GM23248 (cell line): ENCODE measurements around the gene ABHD4. TPM values are rescaled to one million over a fixed set of nuclear protein-coding genes. Genes with fewer than 3 reads are reported as not detected.

Source experiments
- DNase-seq: peaks from one replicate; pipeline ENCODE4 v3.0.0-alpha.2; 2015
- H2AFZ ChIP-seq: fragments of 200-600 bp; sonication (generic); 2 replicates; pipeline ENCODE4 v1.6.1; 2016; ENCODE audit warnings: antibody characterized with exemption
- H3F3A ChIP-seq: fragments of 200-600 bp; sonication (generic); 2 replicates; pipeline ENCODE4 v1.6.1; 2016; ENCODE audit warnings: mild to moderate bottlenecking, antibody characterized with exemption, mixed run types; ENCODE audit not compliant: insufficient read depth
- H3K27ac ChIP-seq: fragments of 200-600 bp; sonication (generic); 2 replicates; pipeline ENCODE4 v1.5.1; 2016; ENCODE audit warnings: mild to moderate bottlenecking
- H3K27me3 ChIP-seq: fragments of 200-600 bp; sonication (generic); replicated peaks from 2 replicates; pipeline ENCODE4 v1.6.1; 2016; ENCODE audit warnings: mild to moderate bottlenecking; ENCODE audit not compliant: insufficient read depth
- H3K36me3 ChIP-seq: fragments of 200-600 bp; sonication (generic); 2 replicates; pipeline ENCODE4 v1.6.1; 2016; ENCODE audit warnings: low read depth, mild to moderate bottlenecking
- H3K4me1 ChIP-seq: fragments of 200-600 bp; sonication (generic); 2 replicates; pipeline ENCODE4 v1.6.1; 2016; ENCODE audit warnings: mild to moderate bottlenecking; ENCODE audit not compliant: insufficient read depth
- H3K4me2 ChIP-seq: fragments of 200-600 bp; sonication (generic); one replicate; pipeline ENCODE4 v1.6.1; 2016; ENCODE audit warnings: mild to moderate bottlenecking; ENCODE audit not compliant: unreplicated experiment
- H3K4me3 ChIP-seq: fragments of 200-600 bp; sonication (generic); 2 replicates; pipeline ENCODE4 v1.5.1; 2016; ENCODE audit warnings: mild to moderate bottlenecking
- H3K79me2 ChIP-seq: fragments of 200-600 bp; sonication (generic); 2 replicates; pipeline ENCODE4 v1.6.1; 2016; ENCODE audit warnings: mild to moderate bottlenecking; ENCODE audit not compliant: insufficient read depth
- H3K9ac ChIP-seq: fragments of 200-600 bp; sonication (generic); 2 replicates; pipeline ENCODE4 v1.6.1; 2016; ENCODE audit warnings: mild to moderate bottlenecking
- H3K9me2 ChIP-seq: fragments of 200-600 bp; sonication (generic); 2 replicates; pipeline ENCODE4 v1.6.1; 2016; ENCODE audit warnings: mixed run types, mild to moderate bottlenecking, moderate library complexity; ENCODE audit not compliant: insufficient read depth
- H3K9me3 ChIP-seq: fragments of 200-600 bp; sonication (generic); one replicate; pipeline ENCODE4 v1.6.1; 2017; ENCODE audit warnings: low read depth
- H4K20me1 ChIP-seq: fragments of 200-600 bp; sonication (generic); 2 replicates; pipeline ENCODE4 v1.6.0; 2016; ENCODE audit not compliant: insufficient read depth
- EZH2 ChIP-seq: fragments of 200-600 bp; sonication (generic); IDR thresholded peaks from 2 replicates; pipeline ENCODE4 v1.6.1; 2018; ENCODE audit warnings: antibody characterized with exemption, mild to moderate bottlenecking; ENCODE audit not compliant: insufficient read depth, poor library complexity, severe bottlenecking
- EZH2phosphoT487 ChIP-seq: fragments of 200-600 bp; sonication (generic); IDR thresholded peaks from 2 replicates; pipeline ENCODE4 v1.6.1; 2018; ENCODE audit warnings: antibody characterized with exemption, moderate library complexity, mild to moderate bottlenecking, low read depth; ENCODE audit not compliant: insufficient read depth
- WGBS, 2 experiments: methylation state at CpG; one replicate each; pipeline ENCODE4 v1.1.6; 2015 to 2017; ENCODE audit warnings: low lambda C conversion rate in 2 of 2, low coverage in 1 of 2; ENCODE audit errors: missing lambda C conversion rate in 2 of 2; 5-methylcytosine and 5-hydroxymethylcytosine counted together
- in situ Hi-C: fragments of 300-500 bp; cut with MboI; formaldehyde crosslinking; loops from 2 replicates; pipeline ENCODE4 v1.15.0; 2020
- polyA plus RNA-seq: library from polyadenylated mRNA; unstranded; fragments of >200 nt; fragmentation: Nextera tagmentation; extraction: Ambion mirVana; gene quantifications from 2 replicates; pipeline ENCODE4 v1.2.1, GENCODE V29; 2016
- total RNA-seq: library from RNA; depleted of rRNA; stranded (reverse); fragments of >200 nt; shearing (Covaris generic); gene quantifications from 2 replicates; pipeline ENCODE4 v1.2.3, GENCODE V29; 2014

The ABHD4 gene
- total and polyA plus RNA-seq, 2 experiments from 2014 or later = 16.8 to 26.5 TPM

DNA sequence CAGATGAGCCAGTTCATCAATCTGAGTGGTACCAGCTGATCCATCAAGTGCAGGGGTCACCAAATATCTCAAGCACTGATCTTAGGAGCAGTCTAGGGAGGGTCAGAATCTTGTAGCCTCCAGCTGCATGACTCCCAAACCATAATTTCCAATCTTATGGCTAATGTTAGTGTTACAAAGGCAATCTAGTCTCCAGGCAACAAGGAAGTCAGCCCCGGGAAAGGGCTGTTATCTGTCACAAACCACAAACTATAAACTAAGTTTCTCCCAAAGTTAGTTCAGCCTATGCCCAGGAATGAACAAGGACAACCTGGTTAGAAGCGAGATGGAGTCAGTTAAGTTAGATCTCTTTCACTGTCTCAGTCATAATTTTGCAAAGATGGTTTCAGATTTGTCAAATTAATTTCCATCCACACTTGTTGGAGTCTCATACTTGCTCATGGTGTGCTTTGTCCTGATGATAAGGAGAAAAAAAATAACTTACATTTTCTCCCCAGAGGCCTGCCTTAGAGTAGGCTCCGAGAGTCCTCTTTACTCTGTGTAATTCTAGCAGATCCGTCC lies 3.9 kb upstream of the ABHD4 start:
- Histone ChIP-seq H3K4me1 (peaks cover 8% of the 10 kb centered on the region), H3K27ac (no peak overlapping the region), H3K9me3 (no peaks in the 10 kb centered on the region), H3K27me3 (no peaks in the 10 kb centered on the region), H3K36me3 (no peaks in the 10 kb centered on the region), H2AFZ (no peak overlapping the region), H3K9ac (no peak overlapping the region), H3K4me2 (no peak overlapping the region), H4K20me1 (no peaks in the 10 kb centered on the region), H3K4me3 (no peak overlapping the region), H3K9me2 (no peaks in the 10 kb centered on the region), H3K79me2 (peaks cover 2% of the 10 kb centered on the region), H3F3A (peaks cover 6% of the 10 kb centered on the region; the same call in 1 of the 2 replicates)
- no peak for TF ChIP-seq EZH2phosphoT487
- no peak for TF ChIP-seq EZH2
- 73 to 74% methylated on average over 4 of the region's 4 CpGs for WGBS, 2 experiments
- in situ Hi-C loops = no loop called here
- no peak for DNase-seq

DNA sequence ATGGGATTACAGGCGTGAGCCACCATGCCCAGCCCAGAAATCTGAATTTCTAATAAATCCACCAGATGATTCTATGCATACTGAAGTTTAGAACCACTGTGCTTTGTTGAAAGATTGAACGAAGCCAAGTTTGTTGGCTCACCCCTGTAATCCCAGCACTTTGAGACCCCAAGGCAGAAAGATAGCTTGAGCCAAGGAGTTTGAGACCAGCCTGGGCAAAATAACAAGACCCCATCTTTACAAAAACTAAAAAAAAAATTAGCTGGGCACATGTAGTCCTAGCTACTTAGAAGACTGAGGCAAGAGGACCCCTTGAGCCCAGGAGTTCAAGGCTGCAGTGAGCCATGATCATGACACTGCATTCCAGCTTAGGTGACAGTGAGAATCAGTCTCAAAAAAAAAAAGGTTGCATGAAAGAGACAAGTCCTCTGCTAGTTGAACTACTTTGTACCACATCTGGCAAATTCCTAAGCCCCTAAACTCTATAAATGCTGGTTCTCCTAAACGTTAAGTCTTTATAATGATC lies 1.7 kb upstream of the ABHD4 start:
- peaks cover 17% of the 10 kb centered on the region for H3K4me1 ChIP-seq
- in situ Hi-C loops = no loop called here
- no peak overlapping the region for H2AFZ ChIP-seq
- no peak for DNase-seq
- H3F3A ChIP-seq = no peaks in the 10 kb centered on the region
- no peaks in the 10 kb centered on the region for H3K9me2 ChIP-seq
- no peaks in the 10 kb centered on the region for H4K20me1 ChIP-seq
- no peak overlapping the region for H3K27ac ChIP-seq
- H3K4me2 ChIP-seq = no peak overlapping the region
- H3K36me3 ChIP-seq = no peaks in the 10 kb centered on the region
- 67 to 73% methylated on average over 3 of the region's 3 CpGs for WGBS, 2 experiments
- no peaks in the 10 kb centered on the region for H3K9me3 ChIP-seq
- TF ChIP-seq EZH2phosphoT487 = no peak
- no peak for TF ChIP-seq EZH2
- no peaks in the 10 kb centered on the region for H3K27me3 ChIP-seq
- no peak overlapping the region for H3K4me3 ChIP-seq
- no peak overlapping the region for H3K9ac ChIP-seq
- H3K79me2 ChIP-seq = peaks cover 20% of the 10 kb centered on the region

GRCh38 chr14:22597265-22597664 lies 835 bp upstream of the ABHD4 start:
- peak overlapping the region; percentile 88; the same call in 1 of the 2 replicates for H3K4me3 ChIP-seq
- peak overlapping the region; percentile 85 for H3K4me2 ChIP-seq
- H3K79me2 ChIP-seq = peaks cover 20% of the 10 kb centered on the region
- H3K36me3 ChIP-seq = peaks cover under 1% of the 10 kb centered on the region; the same call in 1 of the 2 replicates
- no peak overlapping the region for H3K27ac ChIP-seq
- no peaks in the 10 kb centered on the region for H3K27me3 ChIP-seq
- peaks cover 17% of the 10 kb centered on the region for H3K4me1 ChIP-seq
- H3K9me2 ChIP-seq = no peaks in the 10 kb centered on the region
- H4K20me1 ChIP-seq = no peaks in the 10 kb centered on the region
- DNase-seq = no peak
- 78 to 79% methylated on average over 6 of the region's 6 CpGs for WGBS, 2 experiments
- H2AFZ ChIP-seq = peak overlapping the region; percentile 97
- TF ChIP-seq EZH2phosphoT487 = no peak
- TF ChIP-seq EZH2 = no peak
- H3K9me3 ChIP-seq = no peaks in the 10 kb centered on the region
- no peaks in the 10 kb centered on the region for H3F3A ChIP-seq
- in situ Hi-C loops = no loop called here
- H3K9ac ChIP-seq = peak overlapping the region; percentile 93; the same call in 1 of the 2 replicates

GRCh38 chr14:22597771-22598098 lies 365 bp upstream of the ABHD4 start:
- in situ Hi-C loops = no loop called here
- H2AFZ ChIP-seq = peak overlapping the region; percentile 97
- H3K4me1 ChIP-seq = peaks cover 21% of the 10 kb centered on the region
- peak overlapping the region; percentile 88 for H3K4me3 ChIP-seq
- TF ChIP-seq EZH2phosphoT487 (no peak), EZH2 (no peak)
- no peaks in the 10 kb centered on the region for H3K9me2 ChIP-seq
- no peaks in the 10 kb centered on the region for H4K20me1 ChIP-seq
- H3K27ac ChIP-seq = peak overlapping the region; percentile 86
- peaks cover 20% of the 10 kb centered on the region for H3K79me2 ChIP-seq
- peak overlapping the region; percentile 85 for H3K4me2 ChIP-seq
- peak overlapping the region; percentile 93 for H3K9ac ChIP-seq
- no peaks in the 10 kb centered on the region for H3K9me3 ChIP-seq
- H3K27me3 ChIP-seq = no peaks in the 10 kb centered on the region
- H3F3A ChIP-seq = no peaks in the 10 kb centered on the region
- peak; percentile 29 for DNase-seq
- peaks cover 4% of the 10 kb centered on the region; the same call in 1 of the 2 replicates for H3K36me3 ChIP-seq
- WGBS, 2 experiments = 6 to 8% methylated on average over 9 of the region's 9 CpGs
